NT2/D1 (cell line): ENCODE measurements around the gene RBM38.

Source experiments
- SUZ12 ChIP-seq: IDR thresholded peaks from 2 replicates; pipeline ENCODE4 v1.6.1; 2011; ENCODE audit not compliant: insufficient read length, insufficient read depth; ENCODE audit errors: extremely low read depth
- YY1 ChIP-seq: IDR thresholded peaks from 2 replicates; pipeline ENCODE4 v1.6.1; 2011; ENCODE audit not compliant: insufficient read length, insufficient read depth
- ZNF274 ChIP-seq: IDR thresholded peaks from 2 replicates; pipeline ENCODE4 v1.6.1; 2011; ENCODE audit warnings: mild to moderate bottlenecking, low read depth, low read length

GRCh38 chr20:57441510-57442154, 50.4 kb downstream of the RBM38 start:
- no peak for TF ChIP-seq YY1
- no peak for TF ChIP-seq ZNF274
- TF ChIP-seq SUZ12 = no peak
